HEK293T (cell line): Measurements from ENCODE around the gene C6orf118.

ENCODE experiments used
- ARNT ChIP-seq: fragments of 450-650 bp; IDR thresholded peaks from 2 replicates; pipeline ENCODE4 v1.6.1; 2017; ENCODE audit warnings: mild to moderate bottlenecking
- BHLHE40 ChIP-seq: fragments of 450-650 bp; IDR thresholded peaks from 2 replicates; pipeline ENCODE4 v1.6.1; 2016; ENCODE audit warnings: mild to moderate bottlenecking, moderate library complexity, borderline replicate concordance
- FOXA1 ChIP-seq: fragments of 450-650 bp; IDR thresholded peaks from 2 replicates; pipeline ENCODE4 v1.6.1; 2016; ENCODE audit warnings: mild to moderate bottlenecking
- FOXK2 ChIP-seq: fragments of 450-650 bp; IDR thresholded peaks from 2 replicates; pipeline ENCODE4 v1.6.1; 2016; ENCODE audit warnings: mild to moderate bottlenecking
- FOXM1 ChIP-seq: fragments of 450-650 bp; IDR thresholded peaks from 2 replicates; pipeline ENCODE4 v1.6.1; 2017; ENCODE audit warnings: mild to moderate bottlenecking, borderline replicate concordance
- HDGF ChIP-seq: fragments of 450-650 bp; IDR thresholded peaks from 2 replicates; pipeline ENCODE4 v1.6.1; 2017; ENCODE audit warnings: antibody characterized with exemption, borderline replicate concordance
- L3MBTL2 ChIP-seq: fragments of 450-650 bp; conservative IDR thresholded peaks from 2 replicates; pipeline ENCODE4 v1.6.1; 2016; ENCODE audit warnings: mild to moderate bottlenecking
- LEF1 ChIP-seq: fragments of 450-650 bp; IDR thresholded peaks from 2 replicates; pipeline ENCODE4 v1.6.1; 2017; ENCODE audit warnings: mild to moderate bottlenecking, borderline replicate concordance
- SP1 ChIP-seq: fragments of 450-650 bp; IDR thresholded peaks from 2 replicates; pipeline ENCODE4 v1.6.1; 2017
- SUZ12 ChIP-seq: fragments of 450-650 bp; IDR thresholded peaks from 2 replicates; pipeline ENCODE4 v1.6.1; 2016; ENCODE audit warnings: mild to moderate bottlenecking
- ZNF384 ChIP-seq: fragments of 450-650 bp; IDR thresholded peaks from 2 replicates; pipeline ENCODE4 v1.6.1; 2016

DNA sequence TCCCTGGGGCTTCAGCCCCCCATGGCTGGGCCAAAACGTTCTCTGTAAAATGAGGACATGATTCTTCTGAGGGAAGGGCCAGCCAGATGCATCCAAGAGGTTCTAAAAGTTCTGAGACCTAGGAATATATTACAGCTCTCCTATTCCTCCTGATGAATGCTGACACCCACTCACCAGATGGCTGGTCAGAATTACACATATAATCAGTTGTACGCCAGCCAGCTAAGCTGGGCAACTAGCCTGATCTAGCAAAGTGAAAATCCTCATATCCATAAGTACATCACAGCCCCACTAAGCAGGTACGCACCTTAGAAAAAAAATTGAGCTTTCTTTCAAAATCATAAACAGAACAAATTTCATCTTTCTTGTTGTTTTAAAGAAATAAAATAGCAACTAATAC lies 34.8 kb downstream of the C6orf118 start:
- TF ChIP-seq FOXK2 (no peak), L3MBTL2 (no peak), SP1 (no peak), FOXA1 (no peak), ZNF384 (no peak), FOXM1 (no peak), SUZ12 (no peak), BHLHE40 (no peak), HDGF (no peak), ARNT (no peak), LEF1 (no peak)
